ENCODE data around the gene DCP2.

Gene DCP2

DNA sequence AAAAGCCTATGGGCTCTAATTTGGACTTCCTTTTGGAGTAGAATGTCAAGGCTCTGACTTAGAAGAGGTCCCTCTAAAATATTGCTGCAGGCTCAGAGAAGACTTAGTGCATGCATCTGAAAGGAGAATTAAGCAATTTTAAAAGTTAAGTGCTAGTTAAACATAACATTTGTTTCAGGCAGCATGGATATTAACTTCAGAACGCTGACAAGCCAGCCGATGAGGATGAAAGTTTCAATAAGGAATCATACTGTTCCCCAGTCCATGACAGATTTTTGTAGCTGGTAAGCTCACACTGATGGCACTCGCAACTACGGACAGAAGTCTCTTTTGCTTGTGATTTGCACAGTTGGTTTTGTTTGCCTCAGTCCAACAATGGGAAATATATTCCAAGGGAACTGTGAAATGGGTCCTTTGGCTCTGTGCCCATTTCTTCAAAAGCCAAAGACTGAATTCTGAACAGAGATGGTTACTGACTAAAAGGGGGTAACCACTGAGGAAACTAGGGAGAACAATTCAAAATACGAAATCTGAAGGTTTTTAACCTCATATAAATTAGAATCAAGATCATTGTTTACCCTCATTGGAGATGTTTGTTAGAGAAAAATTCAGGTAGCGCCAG lies 47.6 kb downstream of the DCP2 start:
- DNase-seq: no peak

DNA sequence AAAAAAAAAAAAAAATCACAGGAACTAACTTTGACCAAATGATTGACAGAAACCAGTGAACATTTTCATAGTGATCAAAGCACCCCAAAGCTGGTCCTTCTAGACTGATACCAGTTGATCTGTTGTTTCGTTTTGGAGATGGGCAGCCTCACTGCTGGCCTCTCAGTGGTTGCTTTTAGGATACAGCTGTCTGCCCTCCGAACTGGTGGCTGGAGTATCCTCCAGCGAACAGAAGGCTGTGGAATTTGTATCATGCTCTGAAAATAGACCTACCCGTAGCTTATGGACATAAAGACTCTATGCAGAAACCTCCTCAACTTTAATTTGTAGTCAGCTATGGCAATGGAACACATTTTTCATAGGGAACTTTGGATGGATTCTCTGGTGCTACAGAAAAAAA lies 49.0 kb downstream of the DCP2 start:
- DNase-seq: no peak

- no peak for DNase-seq
Observed at GRCh38 chr5:113026211-113026610, 49.6 kb downstream of the DCP2 start.

- no peak for DNase-seq
Observed at GRCh38 chr5:113027015-113027414, 50.4 kb downstream of the DCP2 start.

- no peak for DNase-seq
Observed at GRCh38 chr5:113027431-113027830, 50.8 kb downstream of the DCP2 start.

- DNase-seq: no peak
Observed at GRCh38 chr5:113029614-113030013, 53.0 kb downstream of the DCP2 start.

DNA sequence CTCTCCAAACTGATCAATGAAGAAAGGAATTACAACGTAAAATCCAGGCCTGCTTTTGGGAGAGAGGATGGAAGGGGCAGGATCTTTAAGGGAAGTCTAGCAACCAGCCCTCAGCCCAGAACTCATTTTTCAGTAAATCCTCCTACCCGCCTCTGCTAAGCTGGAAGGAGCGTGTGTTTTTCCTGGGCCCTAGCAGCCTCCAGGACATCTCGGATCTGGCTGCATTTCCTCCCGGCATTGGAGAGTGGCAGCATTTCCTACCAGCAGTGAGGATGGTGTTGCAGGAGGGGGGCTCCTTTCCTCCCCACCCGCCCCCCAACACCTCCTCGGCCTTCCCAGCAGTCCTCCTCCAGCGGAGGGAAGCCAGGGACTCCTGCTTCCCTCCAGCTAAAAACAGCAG lies 54.5 kb downstream of the DCP2 start:
- DNase-seq: no peak

DNA sequence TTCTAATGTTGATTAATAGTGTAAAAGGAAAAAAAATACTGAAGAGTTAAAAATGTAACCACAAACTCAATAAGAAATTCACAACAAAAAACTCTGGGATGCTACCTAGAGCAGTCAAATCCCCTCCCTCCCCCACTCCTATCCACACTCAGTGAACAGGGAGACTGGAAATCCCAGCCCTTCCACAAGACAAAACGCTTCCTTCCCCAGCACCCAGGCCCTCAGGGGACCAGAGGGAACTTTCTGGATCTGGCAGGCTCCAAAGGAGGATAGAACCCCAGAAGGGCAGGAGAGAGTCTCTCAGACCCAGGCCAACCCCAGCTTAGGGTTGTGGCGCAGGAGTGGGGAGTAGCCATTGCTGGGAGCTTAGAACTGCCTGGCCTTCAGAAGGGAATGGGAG lies 55.0 kb downstream of the DCP2 start:
- DNase-seq: no peak

DNA sequence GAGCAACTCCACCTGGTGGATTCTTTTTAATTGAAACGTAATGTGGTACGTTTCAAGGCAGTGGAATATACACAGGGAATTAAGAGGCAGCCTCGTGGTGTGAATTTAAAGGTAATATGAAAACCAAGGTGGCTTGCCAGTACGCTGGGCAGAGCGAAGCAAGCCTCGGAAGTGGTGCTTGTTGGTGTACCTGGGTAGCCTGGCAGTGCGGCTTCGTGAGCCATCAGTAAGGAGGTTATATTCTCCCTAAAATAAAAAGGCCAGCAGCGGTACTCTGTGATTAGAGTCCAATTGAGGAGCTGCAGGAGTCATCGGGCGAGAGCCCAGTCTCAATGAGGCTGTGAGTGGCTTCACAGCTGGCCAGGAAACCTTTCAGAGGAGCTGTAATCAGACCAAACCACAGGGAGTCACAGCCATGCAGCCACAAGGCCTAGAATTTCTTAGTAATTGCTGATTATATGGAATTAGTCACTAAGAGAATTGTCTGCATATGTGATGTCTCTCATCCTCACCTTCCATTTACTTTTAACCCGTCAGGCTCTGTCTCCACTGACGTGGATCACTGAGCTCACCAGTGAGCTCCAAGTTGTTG lies 57.7 kb downstream of the DCP2 start:
- no peak for DNase-seq

DNA sequence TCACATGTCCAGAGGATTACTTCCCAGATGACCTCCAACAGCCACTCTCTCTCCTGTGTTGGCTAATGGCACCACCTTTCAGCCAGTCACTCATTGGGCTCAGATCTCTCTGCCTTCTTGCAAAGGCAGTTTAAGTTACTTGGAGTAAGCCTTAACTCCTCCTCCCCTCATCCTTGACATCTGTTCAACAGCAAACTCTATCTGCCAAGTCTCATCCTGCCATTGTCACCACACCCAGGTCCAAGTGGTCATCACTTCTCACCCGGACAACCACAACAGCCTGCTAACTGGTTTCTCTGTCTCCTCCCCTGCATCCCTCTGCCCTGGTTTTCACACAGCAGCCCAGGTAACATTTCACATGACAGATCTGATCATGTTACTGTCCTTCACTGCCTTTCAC lies 58.5 kb downstream of the DCP2 start:
- no peak for DNase-seq

GRCh38 chr5:113036321-113036720 lies 59.7 kb downstream of the DCP2 start:
- no peak for DNase-seq

DNA sequence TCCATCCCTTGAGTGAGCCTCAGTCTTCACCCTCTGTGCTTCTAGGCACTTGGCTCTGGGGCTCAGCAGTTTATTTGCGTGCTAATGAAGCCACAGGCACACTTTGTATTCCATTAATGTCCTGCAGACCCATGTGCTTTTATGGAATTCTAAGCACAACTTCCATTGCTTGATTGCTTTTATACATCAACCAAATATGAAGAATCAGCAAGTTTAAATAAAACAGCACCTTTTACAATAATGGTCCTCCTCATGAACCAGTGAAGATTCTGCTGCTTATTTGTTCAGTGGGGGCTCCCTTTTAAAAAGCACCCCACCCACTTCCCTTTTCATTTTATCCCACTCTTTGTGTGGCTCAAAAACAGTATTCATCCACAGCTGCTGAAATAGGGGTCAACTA lies 60.2 kb downstream of the DCP2 start:
- no peak for DNase-seq

DNA sequence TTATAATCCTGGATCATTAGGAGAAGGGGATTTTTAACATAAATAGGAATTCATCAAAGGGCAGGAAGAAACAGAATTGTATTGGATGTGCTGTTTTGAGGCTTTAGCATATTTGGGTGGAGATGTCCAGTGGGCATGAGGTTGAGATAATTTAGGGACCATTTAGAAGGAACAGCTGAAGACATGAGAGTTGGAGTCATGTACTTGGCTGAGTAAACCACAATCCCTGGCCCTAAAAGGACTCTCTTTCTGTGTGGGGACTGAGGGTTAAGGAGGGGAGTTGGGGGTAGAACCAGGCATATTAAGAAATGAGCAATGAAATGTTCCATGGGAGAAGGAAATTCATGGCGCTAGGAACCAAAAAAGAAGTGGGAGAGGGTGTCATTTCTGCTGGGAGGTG lies 61.5 kb downstream of the DCP2 start:
- no peak for DNase-seq

DNA sequence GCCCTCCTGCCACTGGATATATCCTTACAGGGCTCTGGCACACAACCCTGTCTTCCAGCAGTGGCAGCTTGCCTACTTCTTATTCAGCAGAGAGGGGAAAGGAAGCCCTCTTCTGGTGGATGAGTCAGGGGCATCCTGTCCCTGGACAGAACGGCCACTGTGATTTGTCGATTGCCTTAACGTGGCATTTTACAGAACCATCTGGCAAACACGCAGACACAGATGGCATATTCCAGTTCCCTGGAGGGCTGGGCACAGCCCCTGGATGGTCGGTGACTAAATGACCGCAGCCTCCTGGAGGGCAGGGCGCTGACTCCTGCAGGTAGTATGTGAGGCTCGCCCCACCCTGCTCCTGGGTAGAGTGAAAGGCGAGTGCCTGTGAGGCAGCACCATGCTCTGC lies 62.1 kb downstream of the DCP2 start:
- DNase-seq: no peak

DNA sequence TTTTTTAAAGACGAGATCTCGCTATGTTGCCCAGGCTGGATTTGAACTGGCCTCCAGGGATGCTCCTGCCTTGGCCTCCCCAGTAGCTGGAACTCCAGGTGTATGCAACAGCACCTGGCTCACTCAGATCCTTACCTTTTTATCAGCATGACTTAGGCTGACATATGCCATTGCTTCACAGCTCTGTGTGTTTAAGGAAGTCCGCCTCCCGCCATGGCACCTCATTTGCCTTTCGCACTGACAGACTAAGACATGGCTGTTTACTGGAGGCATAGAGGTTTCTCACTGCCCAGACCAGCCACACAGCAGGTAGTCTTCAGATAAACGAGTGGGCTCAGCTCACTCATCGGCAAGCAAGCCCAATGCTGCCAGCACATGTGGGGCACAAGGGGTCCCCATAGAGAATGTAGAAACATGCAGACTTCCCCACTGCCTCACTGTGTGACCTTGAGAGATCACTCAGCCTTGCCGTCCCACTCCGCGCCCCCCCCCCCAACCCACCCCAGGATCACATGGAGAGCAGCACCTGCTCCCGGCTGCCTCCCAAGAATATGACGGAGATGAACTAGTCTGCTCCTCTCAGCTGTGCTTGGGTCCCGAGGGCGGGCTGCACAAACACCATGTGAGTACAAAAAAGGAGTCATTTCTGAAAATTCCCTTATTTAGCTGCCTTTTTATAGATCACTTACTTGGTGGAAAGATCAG lies 62.8 kb downstream of the DCP2 start:
- no peak for DNase-seq

DNA sequence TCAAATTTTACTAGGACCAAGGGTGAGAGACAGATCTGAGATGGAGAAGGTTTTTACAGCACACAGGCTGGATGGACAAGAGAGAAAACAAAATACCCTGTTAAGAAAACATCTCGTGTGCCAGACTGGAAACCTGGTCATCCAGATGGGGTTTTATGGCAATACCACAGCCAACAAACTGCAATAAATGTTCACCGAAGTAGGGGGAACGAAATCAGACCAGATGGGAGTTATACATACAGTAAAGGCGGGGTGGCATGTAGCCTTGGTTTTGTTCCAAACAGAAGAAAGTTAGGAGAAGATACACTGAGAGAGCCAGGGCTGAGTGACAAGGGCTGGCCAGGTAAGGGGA lies 63.3 kb downstream of the DCP2 start:
- no peak for DNase-seq

- DNase-seq: no peak
Observed at GRCh38 chr5:113040672-113041260, 64.2 kb downstream of the DCP2 start.

DNA sequence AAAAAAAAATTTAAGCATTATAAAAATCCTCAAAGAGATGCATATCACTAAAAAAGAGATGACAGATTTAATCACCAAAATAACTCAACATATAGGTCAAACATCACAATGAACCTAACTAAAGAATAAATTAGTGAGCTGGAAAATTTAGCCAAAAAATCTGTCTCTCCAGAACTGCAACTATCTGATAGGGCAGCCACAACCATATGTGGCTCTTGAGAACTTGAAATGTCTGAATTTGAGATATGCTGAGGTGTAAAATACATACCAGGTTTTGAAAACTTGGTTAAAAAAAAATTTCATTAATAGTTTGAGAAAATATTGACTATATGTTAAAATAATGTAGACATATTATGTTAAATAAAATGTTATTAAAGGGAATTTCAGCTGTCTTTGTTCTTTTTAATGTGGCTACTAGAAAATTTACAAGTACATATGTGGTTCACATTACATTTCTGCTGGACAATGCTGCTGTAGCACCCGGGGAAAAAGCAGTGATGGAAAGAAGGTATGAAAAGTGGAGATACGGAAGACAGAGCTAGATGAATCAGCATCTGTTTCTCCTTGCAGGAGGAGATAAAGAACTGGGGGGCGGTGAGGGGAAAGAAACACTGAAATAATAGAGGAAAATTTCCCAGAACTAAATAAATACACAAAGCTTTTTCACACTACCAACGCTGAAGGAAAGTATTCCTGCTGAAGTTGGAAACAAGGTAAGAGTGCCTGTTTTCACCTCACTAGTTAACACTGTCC lies 66.1 kb downstream of the DCP2 start:
- no peak for DNase-seq

DNA sequence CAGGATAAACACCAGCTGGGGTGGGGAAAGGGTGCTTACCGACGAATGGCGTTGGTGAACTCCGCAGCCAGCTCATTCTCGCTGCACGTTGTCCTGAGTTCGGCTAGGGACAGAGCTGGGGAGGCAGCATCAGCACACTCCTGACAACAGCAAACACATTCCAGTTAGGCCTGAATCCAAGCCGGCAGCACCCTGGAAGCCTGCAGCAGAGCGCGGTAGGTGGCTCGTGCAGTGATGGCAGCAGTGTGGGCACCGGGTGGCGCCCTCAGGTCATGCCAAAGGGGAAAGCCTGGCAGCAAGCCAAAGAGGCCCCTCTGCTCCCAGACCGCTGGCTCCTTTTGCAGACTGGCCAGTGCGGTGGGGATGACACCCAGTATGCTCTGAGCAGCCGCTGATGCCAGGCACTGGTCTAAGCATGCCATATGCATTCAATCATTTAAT lies 66.9 kb downstream of the DCP2 start:
- peak in 1 of 2 experiments; percentile 18 for DNase-seq

DNA sequence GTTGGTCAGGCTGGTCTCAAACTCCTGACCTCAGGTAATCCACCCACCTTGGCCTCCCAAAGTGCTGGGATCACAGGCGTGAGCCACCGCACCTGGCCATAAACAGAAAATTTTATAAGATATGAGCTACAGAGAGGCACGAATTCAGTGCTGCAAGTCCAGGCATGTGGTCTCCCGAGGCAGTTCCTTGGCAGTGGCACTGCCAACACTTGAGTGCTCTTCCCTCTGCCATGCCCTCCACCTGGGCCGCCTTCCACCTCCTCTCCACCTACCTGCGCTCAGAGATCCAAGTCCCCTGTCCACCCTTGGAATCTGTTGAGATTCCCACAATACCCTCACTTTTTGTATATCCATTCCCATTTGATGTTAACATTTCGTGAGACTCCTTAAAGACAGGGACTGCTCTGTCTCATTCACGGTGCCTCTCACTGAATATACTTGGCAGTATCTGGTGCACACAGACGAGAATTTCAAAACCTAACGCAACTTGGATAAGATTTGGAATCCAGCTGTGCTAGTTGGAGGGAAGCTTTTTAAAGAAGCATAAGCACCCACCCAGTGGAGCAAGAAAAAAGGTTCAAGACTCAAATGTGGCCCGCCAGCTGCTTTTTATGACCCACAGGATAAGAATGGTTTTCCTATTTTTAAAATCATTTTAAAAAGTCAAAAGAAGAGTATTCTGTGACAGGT lies 68.3 kb downstream of the DCP2 start:
- no peak for DNase-seq

GRCh38 chr5:113047234-113047633 lies 70.6 kb downstream of the DCP2 start:
- DNase-seq: no peak

- DNase-seq: peak; percentile 55 to 60
Observed at GRCh38 chr5:113047733-113048652, 71.4 kb downstream of the DCP2 start.
